GM10248 (cell line): ENCODE results near the gene SDK1.

Experiments used
- CTCF ChIA-PET: fragments of 300-600 bp; sonication (Branson Sonifier 250); formaldehyde crosslinking; extraction: SDS; loops from one replicate; lab custom pipeline; 2021; ENCODE audit warnings: antibody characterized with exemption; lab: Yijun Ruan, JAX
- POLR2A ChIA-PET: fragments of 350-650 bp; sonication (Branson Sonifier 250); formaldehyde crosslinking; extraction: SDS; loops from one replicate; lab custom pipeline; 2020; ENCODE audit warnings: antibody characterized with exemption; lab: Yijun Ruan, JAX
- DNase-seq: peaks from one replicate; pipeline ENCODE4 v3.0.0; 2012; ENCODE audit errors: extremely low spot score
- CTCF ChIP-seq: IDR thresholded peaks from 2 replicates; pipeline ENCODE4 v1.5.1; 2012; ENCODE audit warnings: mild to moderate bottlenecking, low read depth; ENCODE audit errors: extremely low read depth, missing control alignments, control extremely low read depth

SDK1 gene

GRCh38 chr7:3408814-3409595, 108.0 kb downstream of the SDK1 start:
- no peak for DNase-seq
- TF ChIP-seq CTCF = no peak
- POLR2A ChIA-PET = no interaction called here
- CTCF ChIA-PET = no interaction called here

- CTCF ChIA-PET = interaction anchor here (0.7 to 1.5 kb wide), 3 partner anchors 8 to 121 kb away, joined by 3 read pairs; no protein-coding TSS in a partner anchor
Measured at GRCh38 chr7:3412871-3413270, 111.8 kb downstream of the SDK1 start.

GRCh38 chr7:3415861-3416312, 114.8 kb downstream of the SDK1 start:
- no peak for TF ChIP-seq CTCF
- CTCF ChIA-PET = interaction anchor here (0.7 kb wide), 1 partner anchor 12 kb away, joined by 3 read pairs; no protein-coding TSS in a partner anchor
- POLR2A ChIA-PET = no interaction called here
- DNase-seq = no peak

More at GRCh38 chr7:3412871-3413270, 111.8 kb downstream of the SDK1 start:
- POLR2A ChIA-PET = no interaction called here
- no peak for DNase-seq
- no peak for TF ChIP-seq CTCF

- ChIA-PET POLR2A (no interaction called here), CTCF (interaction anchor here (0.7 kb wide), 1 partner anchor 13 kb away, joined by 3 read pairs; no protein-coding TSS in a partner anchor)
- no peak for DNase-seq
- TF ChIP-seq CTCF = no peak
Measured at GRCh38 chr7:3416453-3416852, 115.4 kb downstream of the SDK1 start.

- ChIA-PET POLR2A (no interaction called here), CTCF (no interaction called here)
- DNase-seq = no peak
- TF ChIP-seq CTCF = no peak
Measured at GRCh38 chr7:3425087-3425486, 124.0 kb downstream of the SDK1 start.

- ChIA-PET POLR2A (no interaction called here), CTCF (no interaction called here)
- TF ChIP-seq CTCF = no peak
- no peak for DNase-seq
Measured at GRCh38 chr7:3426064-3426463, 125.0 kb downstream of the SDK1 start.
